Endothelial cell of umbilical vein (primary cell): ENCODE measurements around the gene FOXP1.

Experiments used
- EZH2 ChIP-seq: IDR thresholded peaks from 2 replicates; pipeline ENCODE4 v1.6.1; 2012; ENCODE audit warnings: borderline replicate concordance, low read depth, mild to moderate bottlenecking, moderate library complexity, low read length, inconsistent platforms; ENCODE audit not compliant: severe bottlenecking
- FOS ChIP-seq: IDR thresholded peaks from 2 replicates; pipeline ENCODE4 v1.6.1; 2011; ENCODE audit warnings: mild to moderate bottlenecking, low read length, moderate library complexity, borderline replicate concordance; ENCODE audit not compliant: insufficient read depth
- GATA2 ChIP-seq: IDR thresholded peaks from 2 replicates; pipeline ENCODE4 v1.7.0; 2011; ENCODE audit warnings: low read depth, mild to moderate bottlenecking, moderate library complexity, mixed read lengths, low read length; ENCODE audit not compliant: insufficient read length, insufficient read depth
- JUN ChIP-seq: IDR thresholded peaks from 2 replicates; pipeline ENCODE4 v1.6.1; 2011; ENCODE audit warnings: borderline replicate concordance, low read depth; ENCODE audit not compliant: insufficient read length, insufficient read depth
- MYC ChIP-seq: IDR thresholded peaks from one replicate; pipeline ENCODE4 v1.6.1; 2011; ENCODE audit warnings: mild to moderate bottlenecking, low read depth, low read length
- POLR2A ChIP-seq: IDR thresholded peaks from 2 replicates; pipeline ENCODE4 v1.6.1; 2012; ENCODE audit warnings: low read depth, mild to moderate bottlenecking, control low read depth, low read length
- POLR2AphosphoS5 ChIP-seq: IDR thresholded peaks from 2 replicates; pipeline ENCODE4 v1.6.1; 2012; ENCODE audit warnings: low read depth, mild to moderate bottlenecking, control low read depth, low read length, moderate library complexity; ENCODE audit not compliant: insufficient read depth
- TF ChIP-seq, protein P1 (sequence below), 2 donors: IDR thresholded peaks; 1 replicate in 1 of 2; 2 replicates in 1 of 2; pipeline ENCODE4 v1.5.1; 2011; ENCODE audit warnings: low read length in 2 of 2, mild to moderate bottlenecking in 2 of 2, moderate library complexity in 2 of 2, control low read depth in 1 of 2, inconsistent platforms in 1 of 2, low read depth in 1 of 2; ENCODE audit not compliant: insufficient read depth in 1 of 2; ENCODE audit errors: extremely low read depth in 1 of 2
- TF ChIP-seq, protein P2 (sequence below): IDR thresholded peaks from 2 replicates; pipeline ENCODE4 v1.6.1; 2011; ENCODE audit not compliant: insufficient read depth, insufficient read length

DNA sequence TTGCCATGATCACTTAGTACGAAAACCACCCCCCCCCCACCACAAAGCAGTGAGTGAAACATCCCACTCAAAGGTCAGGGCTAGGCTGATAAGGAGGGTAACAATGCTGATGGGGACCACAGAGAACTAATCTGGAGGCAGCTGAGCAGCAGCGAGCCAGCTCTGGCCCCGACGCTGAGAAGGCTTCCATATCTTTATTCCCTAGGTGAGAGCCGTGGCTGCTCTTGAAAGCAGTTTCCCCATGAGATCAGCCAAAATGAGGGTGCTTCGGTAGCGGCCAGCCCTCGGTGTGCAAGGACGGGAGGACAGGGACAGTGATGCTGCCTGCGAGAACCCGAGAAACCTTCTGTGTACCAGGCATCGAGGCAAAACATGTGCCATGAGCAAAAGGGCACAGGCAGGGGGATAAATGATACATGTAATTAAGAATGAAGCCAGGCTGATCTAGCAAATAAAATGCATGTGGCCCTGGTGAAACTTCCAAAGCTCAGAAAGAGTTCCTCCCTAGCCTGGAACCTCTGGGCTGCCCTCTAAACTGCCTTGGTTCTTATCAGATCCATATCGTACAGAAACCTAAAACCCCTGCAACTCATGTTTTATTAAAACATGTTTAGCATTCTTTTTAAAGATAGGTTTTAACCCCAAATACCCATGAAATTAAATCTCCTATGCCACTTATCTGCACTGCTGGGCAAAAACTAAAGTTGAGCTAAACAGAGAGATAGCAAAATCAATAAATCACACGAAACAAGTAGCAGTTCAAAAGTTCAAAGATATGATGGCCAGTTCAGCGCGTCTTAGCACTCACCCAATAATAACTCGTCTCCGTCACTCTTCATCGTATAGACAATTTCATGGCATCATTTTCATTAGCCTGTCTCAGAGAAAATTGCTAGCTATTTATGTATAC, 337.3 kb downstream of the FOXP1 start:
- TF ChIP-seq, protein P1, sequence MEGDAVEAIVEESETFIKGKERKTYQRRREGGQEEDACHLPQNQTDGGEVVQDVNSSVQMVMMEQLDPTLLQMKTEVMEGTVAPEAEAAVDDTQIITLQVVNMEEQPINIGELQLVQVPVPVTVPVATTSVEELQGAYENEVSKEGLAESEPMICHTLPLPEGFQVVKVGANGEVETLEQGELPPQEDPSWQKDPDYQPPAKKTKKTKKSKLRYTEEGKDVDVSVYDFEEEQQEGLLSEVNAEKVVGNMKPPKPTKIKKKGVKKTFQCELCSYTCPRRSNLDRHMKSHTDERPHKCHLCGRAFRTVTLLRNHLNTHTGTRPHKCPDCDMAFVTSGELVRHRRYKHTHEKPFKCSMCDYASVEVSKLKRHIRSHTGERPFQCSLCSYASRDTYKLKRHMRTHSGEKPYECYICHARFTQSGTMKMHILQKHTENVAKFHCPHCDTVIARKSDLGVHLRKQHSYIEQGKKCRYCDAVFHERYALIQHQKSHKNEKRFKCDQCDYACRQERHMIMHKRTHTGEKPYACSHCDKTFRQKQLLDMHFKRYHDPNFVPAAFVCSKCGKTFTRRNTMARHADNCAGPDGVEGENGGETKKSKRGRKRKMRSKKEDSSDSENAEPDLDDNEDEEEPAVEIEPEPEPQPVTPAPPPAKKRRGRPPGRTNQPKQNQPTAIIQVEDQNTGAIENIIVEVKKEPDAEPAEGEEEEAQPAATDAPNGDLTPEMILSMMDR (IDR thresholded peaks at IDR 0.05; ENCODE audit: extremely low read depth in 1 of 2, insufficient read depth in 1 of 2, low read depth in 1 of 2, low read length in 2 of 2) = no peak
- TF ChIP-seq POLR2AphosphoS5 (no peak), POLR2A (no peak), EZH2 (no peak), FOS (no peak), MYC (no peak), GATA2 (no peak), JUN (no peak)
- TF ChIP-seq, protein P2, sequence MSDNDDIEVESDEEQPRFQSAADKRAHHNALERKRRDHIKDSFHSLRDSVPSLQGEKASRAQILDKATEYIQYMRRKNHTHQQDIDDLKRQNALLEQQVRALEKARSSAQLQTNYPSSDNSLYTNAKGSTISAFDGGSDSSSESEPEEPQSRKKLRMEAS = no peak
